HEK293 (cell line): ENCODE data around the gene APOB.

Source experiments
- CTCF ChIA-PET: fragments of 350-600 bp; formaldehyde crosslinking; extraction: SDS; loops from one replicate; lab custom pipeline; 2021; ENCODE audit warnings: antibody characterized with exemption; lab: Yijun Ruan, JAX
- POLR2A ChIA-PET: fragments of 300-600 bp; formaldehyde crosslinking; extraction: SDS; loops from one replicate; lab custom pipeline; 2020; ENCODE audit warnings: antibody characterized with exemption, inconsistent platforms; lab: Yijun Ruan, JAX
- H3K27ac ChIP-seq: fragments of 200-500 bp; sonication (Bioruptor generic); 2 replicates; pipeline ENCODE4 v1.5.1; 2014; ENCODE audit warnings: low read depth, low read length, control low read depth, inconsistent platforms; ENCODE audit errors: extremely low read depth
- H3K36me3 ChIP-seq, 2 experiments: fragments of 200-500 bp in 1 of 2; sonication (Bioruptor generic) in 1 of 2; 1 replicate in 1 of 2; 2 replicates in 1 of 2; pipeline ENCODE4 v1.5.1; 2014 to 2017; ENCODE audit warnings: inconsistent platforms in 2 of 2, low read length in 2 of 2; ENCODE audit not compliant: control insufficient read depth in 2 of 2, insufficient read depth in 1 of 2
- H3K4me1 ChIP-seq: fragments of 200-500 bp; sonication (Bioruptor generic); 2 replicates; pipeline ENCODE4 v1.5.1; 2014; ENCODE audit warnings: mild to moderate bottlenecking, low read length, inconsistent platforms; ENCODE audit not compliant: control insufficient read depth, insufficient read depth
- H3K4me3 ChIP-seq: 2 replicates; pipeline ENCODE4 v1.5.1; 2011; ENCODE audit warnings: low read depth, mild to moderate bottlenecking, control low read depth, low read length, moderate library complexity
- H3K9me3 ChIP-seq: fragments of 200-500 bp; sonication (Bioruptor generic); 2 replicates; pipeline ENCODE4 v1.5.1; 2014; ENCODE audit warnings: low read depth, low read length, inconsistent platforms; ENCODE audit not compliant: control insufficient read depth, insufficient read depth
- HOXA7 ChIP-seq: sonication (generic); formaldehyde crosslinking; IDR thresholded peaks from 2 replicates; pipeline ENCODE4 v1.8.1; 2022; ENCODE audit warnings: missing genetic modification reagents, borderline replicate concordance
- IKZF3 ChIP-seq: fragments of 450-650 bp; IDR thresholded peaks from 2 replicates; pipeline ENCODE4 v1.5.0; 2018; ENCODE audit warnings: missing biosample characterization, mild to moderate bottlenecking, missing genetic modification characterization, moderate library complexity
- KLF16 ChIP-seq: fragments of 450-650 bp; formaldehyde crosslinking; IDR thresholded peaks from 2 replicates; pipeline ENCODE4 v1.5.1; 2017; ENCODE audit warnings: missing biosample characterization, missing genetic modification characterization
- REPIN1 ChIP-seq: fragments of 450-650 bp; formaldehyde crosslinking; IDR thresholded peaks from 2 replicates; pipeline ENCODE4 v1.5.1; 2017; ENCODE audit warnings: missing biosample characterization, missing genetic modification characterization, low read depth
- SCRT1 ChIP-seq: fragments of 450-650 bp; formaldehyde crosslinking; IDR thresholded peaks from 2 replicates; pipeline ENCODE4 v1.5.1; 2016; ENCODE audit warnings: missing biosample characterization, missing genetic modification characterization, borderline replicate concordance
- TSHZ1 ChIP-seq: fragments of 450-650 bp; formaldehyde crosslinking; IDR thresholded peaks from 2 replicates; pipeline ENCODE4 v1.5.1; 2016; ENCODE audit warnings: missing biosample characterization, missing genetic modification characterization, borderline replicate concordance
- ZBTB1 ChIP-seq: fragments of 450-650 bp; formaldehyde crosslinking; IDR thresholded peaks from 2 replicates; pipeline ENCODE4 v1.5.1; 2016; ENCODE audit warnings: missing biosample characterization, missing genetic modification characterization
- ZNF138 ChIP-seq: fragments of 450-650 bp; formaldehyde crosslinking; IDR thresholded peaks from 2 replicates; pipeline ENCODE4 v1.5.1; 2016; ENCODE audit warnings: missing biosample characterization, missing genetic modification characterization, borderline replicate concordance
- ZNF157 ChIP-seq: fragments of 450-650 bp; formaldehyde crosslinking; IDR thresholded peaks from 2 replicates; pipeline ENCODE4 v1.5.1; 2016; ENCODE audit warnings: missing biosample characterization, missing genetic modification characterization
- ZNF23 ChIP-seq: fragments of 450-650 bp; formaldehyde crosslinking; IDR thresholded peaks from 2 replicates; pipeline ENCODE4 v1.5.1; 2016; ENCODE audit warnings: missing biosample characterization, missing genetic modification characterization, borderline replicate concordance
- ZNF449 ChIP-seq: fragments of 450-650 bp; formaldehyde crosslinking; IDR thresholded peaks from 2 replicates; pipeline ENCODE4 v1.5.1; 2017; ENCODE audit warnings: missing biosample characterization, mild to moderate bottlenecking, missing genetic modification characterization, moderate library complexity
- ZNF48 ChIP-seq: fragments of 450-650 bp; formaldehyde crosslinking; IDR thresholded peaks from 2 replicates; pipeline ENCODE4 v1.5.1; 2016; ENCODE audit warnings: missing biosample characterization, missing genetic modification characterization
- ZNF530 ChIP-seq: fragments of 450-650 bp; formaldehyde crosslinking; IDR thresholded peaks from 2 replicates; pipeline ENCODE4 v1.5.1; 2016; ENCODE audit warnings: low read depth, missing biosample characterization, missing genetic modification characterization
- ZNF585B ChIP-seq: fragments of 450-650 bp; formaldehyde crosslinking; IDR thresholded peaks from 2 replicates; pipeline ENCODE4 v1.5.1; 2016; ENCODE audit warnings: missing biosample characterization, missing genetic modification characterization
- ZNF776 ChIP-seq: fragments of 450-650 bp; formaldehyde crosslinking; IDR thresholded peaks from 2 replicates; pipeline ENCODE4 v1.5.0; 2017; ENCODE audit warnings: missing biosample characterization, missing genetic modification characterization, borderline replicate concordance
- TF ChIP-seq, protein P1 (sequence below): fragments of 450-650 bp; formaldehyde crosslinking; IDR thresholded peaks from 2 replicates; pipeline ENCODE4 v1.5.1; 2016; ENCODE audit warnings: missing biosample characterization, missing genetic modification characterization
- TF ChIP-seq, protein P2 (sequence below): fragments of 450-650 bp; formaldehyde crosslinking; IDR thresholded peaks from 2 replicates; pipeline ENCODE4 v1.5.1; 2016; ENCODE audit warnings: missing biosample characterization, missing genetic modification characterization

The APOB gene

DNA sequence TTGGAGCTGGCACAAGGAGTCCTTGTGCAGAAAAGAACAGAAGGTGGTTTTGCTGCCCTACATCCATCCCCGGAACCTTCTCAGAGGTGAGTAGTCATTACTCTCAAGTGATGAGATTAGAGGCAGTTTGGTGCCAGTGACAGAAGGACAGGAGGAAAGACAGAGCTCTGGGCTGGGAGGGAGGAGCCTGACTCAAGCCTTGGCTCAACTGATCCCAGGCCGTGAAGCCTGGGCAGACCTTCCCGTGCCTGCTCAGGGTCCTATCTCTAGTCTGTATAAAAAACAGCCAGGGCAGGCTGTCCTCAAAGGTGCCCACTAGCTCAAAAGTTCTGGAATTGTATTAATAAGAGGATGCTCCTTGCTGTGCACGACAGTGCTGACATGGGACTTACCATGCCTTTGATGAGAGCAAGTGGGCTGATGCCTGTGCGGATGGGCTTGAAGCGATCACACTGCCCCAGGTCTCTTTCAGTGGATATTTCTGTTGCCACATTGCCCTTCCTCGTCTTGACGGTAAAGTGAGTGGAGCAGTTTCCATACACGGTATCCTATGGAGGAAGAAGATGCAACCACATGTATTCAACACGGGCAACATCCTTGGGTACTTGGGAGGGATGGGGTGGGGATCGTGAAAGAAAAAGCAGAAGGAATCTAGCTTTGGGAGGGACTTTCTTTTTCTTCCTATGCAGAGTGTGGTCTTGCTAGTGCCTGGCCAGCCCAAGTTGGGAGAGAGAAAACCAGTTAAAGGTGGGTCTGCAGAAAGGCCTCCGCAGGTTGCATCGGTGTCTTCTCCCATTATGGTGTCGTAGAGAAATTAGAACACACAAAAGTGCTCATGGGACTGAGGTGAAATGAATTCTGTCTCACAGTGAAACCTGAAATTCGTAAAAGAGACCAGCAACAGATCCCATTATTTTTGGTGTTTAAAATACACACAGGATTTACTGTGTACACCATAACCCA is 6.9 kb downstream of the APOB start (continued):
- TF ChIP-seq TSHZ1 (tag by site-specific recombination): no peak
- TF ChIP-seq HOXA7 (CRISPR knock-in tag): no peak

GRCh38 chr2:21035974-21036707 is 7.7 kb downstream of the APOB start:
- H3K4me3 ChIP-seq: no peak overlapping the region
- ChIA-PET POLR2A (no interaction called here), CTCF (no interaction called here)
- no peaks in the 10 kb centered on the region for H3K36me3 ChIP-seq
- no peaks in the 10 kb centered on the region for H3K4me1 ChIP-seq
- TF ChIP-seq KLF16 (tag by site-specific recombination) (no peak), ZNF776 (no peak), REPIN1 (tag by site-specific recombination) (no peak), ZNF585B (tag by site-specific recombination) (no peak), ZNF449 (tag by site-specific recombination) (no peak), SCRT1 (tag by site-specific recombination) (no peak), ZNF530 (no peak), ZNF157 (no peak), ZNF48 (tag by site-specific recombination) (no peak), ZNF23 (no peak), ZNF138 (no peak), IKZF3 (no peak), ZBTB1 (no peak)
- TF ChIP-seq, protein P1, sequence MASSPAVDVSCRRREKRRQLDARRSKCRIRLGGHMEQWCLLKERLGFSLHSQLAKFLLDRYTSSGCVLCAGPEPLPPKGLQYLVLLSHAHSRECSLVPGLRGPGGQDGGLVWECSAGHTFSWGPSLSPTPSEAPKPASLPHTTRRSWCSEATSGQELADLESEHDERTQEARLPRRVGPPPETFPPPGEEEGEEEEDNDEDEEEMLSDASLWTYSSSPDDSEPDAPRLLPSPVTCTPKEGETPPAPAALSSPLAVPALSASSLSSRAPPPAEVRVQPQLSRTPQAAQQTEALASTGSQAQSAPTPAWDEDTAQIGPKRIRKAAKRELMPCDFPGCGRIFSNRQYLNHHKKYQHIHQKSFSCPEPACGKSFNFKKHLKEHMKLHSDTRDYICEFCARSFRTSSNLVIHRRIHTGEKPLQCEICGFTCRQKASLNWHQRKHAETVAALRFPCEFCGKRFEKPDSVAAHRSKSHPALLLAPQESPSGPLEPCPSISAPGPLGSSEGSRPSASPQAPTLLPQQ (tag by site-specific recombination): no peak
- TF ChIP-seq, protein P2, sequence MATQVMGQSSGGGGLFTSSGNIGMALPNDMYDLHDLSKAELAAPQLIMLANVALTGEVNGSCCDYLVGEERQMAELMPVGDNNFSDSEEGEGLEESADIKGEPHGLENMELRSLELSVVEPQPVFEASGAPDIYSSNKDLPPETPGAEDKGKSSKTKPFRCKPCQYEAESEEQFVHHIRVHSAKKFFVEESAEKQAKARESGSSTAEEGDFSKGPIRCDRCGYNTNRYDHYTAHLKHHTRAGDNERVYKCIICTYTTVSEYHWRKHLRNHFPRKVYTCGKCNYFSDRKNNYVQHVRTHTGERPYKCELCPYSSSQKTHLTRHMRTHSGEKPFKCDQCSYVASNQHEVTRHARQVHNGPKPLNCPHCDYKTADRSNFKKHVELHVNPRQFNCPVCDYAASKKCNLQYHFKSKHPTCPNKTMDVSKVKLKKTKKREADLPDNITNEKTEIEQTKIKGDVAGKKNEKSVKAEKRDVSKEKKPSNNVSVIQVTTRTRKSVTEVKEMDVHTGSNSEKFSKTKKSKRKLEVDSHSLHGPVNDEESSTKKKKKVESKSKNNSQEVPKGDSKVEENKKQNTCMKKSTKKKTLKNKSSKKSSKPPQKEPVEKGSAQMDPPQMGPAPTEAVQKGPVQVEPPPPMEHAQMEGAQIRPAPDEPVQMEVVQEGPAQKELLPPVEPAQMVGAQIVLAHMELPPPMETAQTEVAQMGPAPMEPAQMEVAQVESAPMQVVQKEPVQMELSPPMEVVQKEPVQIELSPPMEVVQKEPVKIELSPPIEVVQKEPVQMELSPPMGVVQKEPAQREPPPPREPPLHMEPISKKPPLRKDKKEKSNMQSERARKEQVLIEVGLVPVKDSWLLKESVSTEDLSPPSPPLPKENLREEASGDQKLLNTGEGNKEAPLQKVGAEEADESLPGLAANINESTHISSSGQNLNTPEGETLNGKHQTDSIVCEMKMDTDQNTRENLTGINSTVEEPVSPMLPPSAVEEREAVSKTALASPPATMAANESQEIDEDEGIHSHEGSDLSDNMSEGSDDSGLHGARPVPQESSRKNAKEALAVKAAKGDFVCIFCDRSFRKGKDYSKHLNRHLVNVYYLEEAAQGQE (tag by site-specific recombination): no peak
- no peaks in the 10 kb centered on the region for H3K9me3 ChIP-seq
- no peak overlapping the region for H3K27ac ChIP-seq
